ENCODE results near the gene TMEM121B.

Gene TMEM121B

GRCh38 chr22:17110791-17111550, 10.2 kb downstream of the TMEM121B start:
- no peak for DNase-seq (ENCODE audit: low read depth)

DNA sequence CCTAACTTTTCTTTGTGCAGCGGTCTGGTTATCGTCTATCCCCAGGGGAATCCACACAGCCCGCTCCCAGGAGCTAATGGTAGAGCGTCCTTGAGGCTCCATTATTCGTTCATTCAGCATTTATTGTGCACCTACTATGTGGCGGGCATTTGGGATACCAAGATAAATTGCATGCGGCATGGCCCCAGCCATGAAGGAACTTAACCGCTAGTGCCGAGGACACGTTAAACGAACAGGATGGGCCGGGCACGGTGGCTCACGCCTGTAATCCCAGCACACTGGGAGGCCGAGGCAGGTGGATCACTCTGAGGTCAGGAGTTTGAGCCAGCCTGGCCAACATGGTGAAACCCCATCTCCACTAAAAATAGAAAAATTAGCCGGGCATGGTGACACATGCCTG, 11.2 kb downstream of the TMEM121B start:
- no peak for DNase-seq (ENCODE audit: low read depth)

- no peak for DNase-seq (ENCODE audit: low read depth)
Measured at GRCh38 chr22:17109113-17109865, 11.9 kb downstream of the TMEM121B start.

DNA sequence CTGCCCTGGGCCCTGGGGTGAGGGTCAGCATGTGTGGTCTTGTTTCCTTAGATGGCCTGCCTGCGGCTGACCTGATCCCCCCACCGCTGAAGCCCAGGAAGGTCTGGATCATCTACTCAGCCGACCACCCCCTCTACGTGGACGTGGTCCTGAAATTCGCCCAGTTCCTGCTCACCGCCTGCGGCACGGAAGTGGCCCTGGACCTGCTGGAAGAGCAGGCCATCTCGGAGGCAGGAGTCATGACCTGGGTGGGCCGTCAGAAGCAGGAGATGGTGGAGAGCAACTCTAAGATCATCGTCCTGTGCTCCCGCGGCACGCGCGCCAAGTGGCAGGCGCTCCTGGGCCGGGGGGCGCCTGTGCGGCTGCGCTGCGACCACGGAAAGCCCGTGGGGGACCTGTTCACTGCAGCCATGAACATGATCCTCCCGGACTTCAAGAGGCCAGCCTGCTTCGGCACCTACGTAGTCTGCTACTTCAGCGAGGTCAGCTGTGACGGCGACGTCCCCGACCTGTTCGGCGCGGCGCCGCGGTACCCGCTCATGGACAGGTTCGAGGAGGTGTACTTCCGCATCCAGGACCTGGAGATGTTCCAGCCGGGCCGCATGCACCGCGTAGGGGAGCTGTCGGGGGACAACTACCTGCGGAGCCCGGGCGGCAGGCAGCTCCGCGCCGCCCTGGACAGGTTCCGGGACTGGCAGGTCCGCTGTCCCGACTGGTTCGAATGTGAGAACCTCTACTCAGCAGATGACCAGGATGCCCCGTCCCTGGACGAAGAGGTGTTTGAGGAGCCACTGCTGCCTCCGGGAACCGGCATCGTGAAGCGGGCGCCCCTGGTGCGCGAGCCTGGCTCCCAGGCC, 12.7 kb downstream of the TMEM121B start:
- DNase-seq (ENCODE audit: low read depth), result no peak

- DNase-seq (ENCODE audit: low read depth), result no peak
Measured at GRCh38 chr22:17107547-17107810, 13.7 kb downstream of the TMEM121B start.

- DNase-seq (ENCODE audit: low read depth), result no peak
Measured at GRCh38 chr22:17106785-17107546, 14.2 kb downstream of the TMEM121B start.

DNA sequence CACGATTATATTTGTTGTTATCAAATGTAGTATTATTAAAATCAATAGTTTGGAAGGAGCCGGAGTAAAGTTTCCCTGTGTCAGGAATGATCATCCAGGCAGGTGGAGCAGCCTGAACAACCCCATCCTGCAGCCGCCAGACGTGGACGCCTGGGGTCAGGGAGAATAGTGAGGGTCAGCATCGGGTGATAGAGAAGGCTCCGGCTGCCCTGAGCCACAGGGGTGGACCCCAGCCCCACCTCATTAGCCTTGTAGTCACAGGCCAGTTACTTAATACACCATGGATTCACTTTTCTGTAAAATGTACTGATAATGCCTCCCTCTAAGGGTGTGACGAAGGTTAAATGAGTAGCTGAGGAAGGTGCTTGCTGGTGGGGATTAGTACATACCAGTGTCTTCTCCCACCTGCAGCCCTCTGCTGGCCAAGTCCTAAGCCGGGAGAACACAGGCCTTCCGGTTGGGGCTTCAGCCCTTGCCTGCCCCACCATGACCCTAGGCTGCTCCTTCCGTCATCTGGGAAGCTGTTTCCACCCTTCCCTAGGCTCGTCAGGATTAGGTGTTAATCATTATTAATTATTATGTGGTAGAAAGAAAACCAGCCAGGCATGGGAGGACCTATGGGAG, 14.9 kb downstream of the TMEM121B start:
- no peak for DNase-seq (ENCODE audit: low read depth)

- DNase-seq (ENCODE audit: low read depth), result no peak
Measured at GRCh38 chr22:17105143-17106129, 15.7 kb downstream of the TMEM121B start.

- no peak for DNase-seq (ENCODE audit: low read depth)
Measured at GRCh38 chr22:17104336-17104935, 16.7 kb downstream of the TMEM121B start.

- DNase-seq (ENCODE audit: low read depth), result no peak
Measured at GRCh38 chr22:17103351-17103750, 17.8 kb downstream of the TMEM121B start.

DNA sequence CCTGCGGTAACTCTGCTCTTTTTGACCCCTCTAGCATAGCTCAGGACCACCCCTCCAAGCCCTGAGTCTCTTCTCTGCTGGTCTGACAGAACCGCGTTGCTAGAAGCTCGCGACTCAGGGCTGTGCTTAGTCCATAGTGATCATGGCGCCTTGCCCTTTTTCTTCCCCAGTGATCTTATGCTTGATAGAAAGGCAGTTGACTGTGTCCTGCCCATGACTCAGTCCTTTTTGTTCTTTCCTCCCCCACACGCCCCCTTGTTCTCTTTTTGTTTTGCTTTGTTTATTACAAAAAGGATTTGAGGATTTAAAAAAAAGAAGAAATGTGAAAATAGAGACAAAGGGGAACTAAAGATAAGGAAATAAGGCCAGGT, 18.9 kb downstream of the TMEM121B start:
- DNase-seq (ENCODE audit: low read depth), result no peak

DNA sequence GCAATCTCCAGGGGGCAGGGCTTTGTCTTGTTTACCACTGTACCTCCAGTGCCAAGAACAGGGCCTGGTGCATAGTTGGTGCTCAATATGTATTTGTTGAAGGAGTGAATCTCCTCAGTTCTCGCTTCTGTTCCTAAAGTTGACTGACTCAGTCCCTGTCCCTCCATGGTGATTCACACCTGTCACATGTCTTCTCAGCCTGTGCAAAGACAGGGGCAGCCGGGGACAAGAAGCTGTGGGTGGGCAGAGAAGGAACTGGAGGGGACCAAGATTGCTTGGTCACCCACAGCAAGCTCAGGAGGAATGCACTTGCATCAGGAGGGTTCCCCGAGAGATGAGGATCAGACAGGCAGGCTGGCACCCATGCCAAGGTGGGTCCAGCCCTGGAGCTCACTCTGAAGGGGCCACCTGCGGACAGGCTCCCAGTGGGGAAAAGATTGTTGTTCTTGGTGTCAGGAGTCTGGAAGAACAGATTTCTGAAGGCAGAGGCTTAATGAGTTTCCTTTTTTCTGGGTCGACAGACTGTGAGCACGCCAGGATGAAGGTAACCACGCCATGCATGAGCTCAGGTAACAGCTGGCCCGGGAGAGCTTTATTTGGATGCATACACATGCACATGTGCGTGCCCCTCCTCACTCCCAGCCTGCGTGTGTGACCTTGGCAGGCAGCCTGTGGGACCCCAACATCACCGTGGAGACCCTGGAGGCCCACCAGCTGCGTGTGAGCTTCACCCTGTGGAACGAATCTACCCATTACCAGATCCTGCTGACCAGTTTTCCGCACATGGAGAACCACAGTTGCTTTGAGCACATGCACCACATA, 19.5 kb downstream of the TMEM121B start:
- no peak for DNase-seq (ENCODE audit: low read depth)

DNA sequence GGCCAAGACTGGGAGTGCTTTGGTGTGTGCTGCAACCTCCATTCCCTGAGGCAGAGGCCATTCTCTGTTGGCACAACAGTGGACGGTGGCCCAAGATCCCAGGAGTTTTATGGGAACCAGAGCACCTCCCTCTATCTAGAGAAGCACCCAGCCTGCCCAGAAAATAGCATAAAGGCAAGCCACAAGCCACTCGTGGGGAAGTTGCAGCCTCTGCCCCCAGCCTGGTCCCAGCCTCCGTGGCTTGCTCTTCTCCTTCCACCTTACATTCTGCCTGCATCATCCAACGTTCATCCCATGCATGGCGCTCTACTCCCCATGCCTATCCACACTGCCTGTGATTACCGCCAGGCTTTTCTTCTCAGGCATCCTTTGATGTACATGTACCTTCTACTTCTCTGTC, 20.5 kb downstream of the TMEM121B start:
- DNase-seq (ENCODE audit: low read depth), result no peak

GRCh38 chr22:17098379-17098819, 22.8 kb downstream of the TMEM121B start:
- no peak for DNase-seq (ENCODE audit: low read depth)

- no peak for DNase-seq (ENCODE audit: low read depth)
Measured at GRCh38 chr22:17097701-17098100, 23.5 kb downstream of the TMEM121B start.

GRCh38 chr22:17097062-17097461, 24.1 kb downstream of the TMEM121B start:
- DNase-seq (ENCODE audit: low read depth), result no peak

GRCh38 chr22:17096071-17096470, 25.1 kb downstream of the TMEM121B start:
- DNase-seq (ENCODE audit: low read depth), result no peak

DNA sequence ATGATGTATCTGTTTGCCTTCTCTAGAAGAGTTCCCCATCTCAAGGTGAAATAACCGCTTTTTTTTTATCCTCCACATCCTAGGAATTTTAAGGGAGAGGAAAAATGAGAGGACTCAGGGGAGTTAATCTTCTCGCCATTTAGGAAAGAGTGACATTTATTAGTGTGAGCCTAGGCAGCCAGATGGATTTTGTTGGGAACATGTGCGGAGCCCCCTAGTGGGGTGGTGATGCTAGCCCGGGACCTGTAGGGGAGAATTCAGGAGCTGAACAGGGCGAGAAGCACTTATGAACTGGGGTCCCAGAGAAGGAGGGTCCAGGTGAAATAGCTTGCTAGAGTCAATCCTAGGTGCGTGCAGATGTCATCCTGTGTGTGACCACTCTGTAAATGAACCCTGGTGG, 25.6 kb downstream of the TMEM121B start:
- no peak for DNase-seq (ENCODE audit: low read depth)

GRCh38 chr22:17093081-17093480, 28.1 kb downstream of the TMEM121B start:
- DNase-seq (ENCODE audit: low read depth), result no peak

Measured in activated T-cell treated with anti-CD3 and anti-CD28 coated beads for 24 hours (primary cell).